Neuron (in vitro differentiated cells): ENCODE results near the gene CIBAR2.
"Not testable (repeated sequence)": the region's sequence is repeated elsewhere in the genome, so short reads cannot be mapped to it uniquely, and the experiment has no call there.

Source experiments
- H2AFZ ChIP-seq: one replicate; pipeline ENCODE4 v1.6.1; 2013; ENCODE audit warnings: low read depth, mild to moderate bottlenecking, inconsistent platforms, low read length, moderate library complexity
- H3K27me3 ChIP-seq: one replicate; pipeline ENCODE4 v1.6.1; 2013; ENCODE audit warnings: low read length; ENCODE audit not compliant: insufficient read depth
- H3K36me3 ChIP-seq: one replicate; pipeline ENCODE4 v1.6.1; 2013; ENCODE audit warnings: low read length; ENCODE audit not compliant: insufficient read depth
- H3K4me1 ChIP-seq: one replicate; pipeline ENCODE4 v1.6.1; 2013; ENCODE audit warnings: low read length; ENCODE audit not compliant: insufficient read depth
- H3K4me3 ChIP-seq: 2 replicates; pipeline ENCODE4 v1.5.1; 2013; ENCODE audit warnings: mild to moderate bottlenecking, low read length, moderate library complexity
- H3K9me3 ChIP-seq: one replicate; pipeline ENCODE4 v1.6.1; 2013; ENCODE audit warnings: low read length

Gene CIBAR2

DNA sequence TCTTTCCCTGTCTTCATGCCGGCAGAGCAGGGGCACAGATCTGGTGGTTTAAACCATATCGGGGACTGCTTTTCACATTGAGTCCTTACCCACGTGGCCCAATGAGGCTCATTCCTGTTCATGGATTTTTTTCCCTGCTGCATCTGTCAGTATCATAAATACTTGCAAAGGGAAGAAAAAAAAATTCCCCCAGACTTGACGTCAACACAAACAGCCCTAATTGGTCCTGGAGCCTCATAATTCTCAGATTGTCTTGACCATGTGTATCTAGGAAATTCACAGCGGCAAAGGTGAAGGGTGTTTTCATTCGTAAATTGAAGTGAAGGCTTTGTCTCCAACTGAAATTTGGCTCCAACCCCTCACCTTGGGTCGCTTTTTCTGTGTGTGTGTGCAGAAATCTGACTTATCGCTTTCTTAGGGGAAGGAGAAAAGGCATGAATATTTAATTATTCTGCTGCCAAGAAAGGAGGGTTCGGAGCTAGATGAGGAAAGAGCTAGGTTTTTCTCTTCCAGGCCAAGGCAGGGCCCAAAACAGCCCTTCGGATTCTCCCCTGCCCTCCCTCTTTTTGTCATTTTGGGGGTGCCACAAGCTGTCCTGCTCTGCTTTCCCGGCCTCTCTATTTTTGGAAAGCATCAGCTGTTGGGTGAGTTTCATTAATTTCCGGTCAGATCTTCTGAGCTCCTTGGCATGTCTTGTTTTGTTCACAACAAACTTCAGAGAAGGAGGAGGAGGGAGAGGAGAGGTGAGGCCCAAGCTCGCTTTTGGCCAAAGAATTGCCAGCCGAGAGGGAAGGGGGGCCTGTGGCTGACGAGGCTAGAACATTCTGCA is 17.8 kb upstream of the CIBAR2 start:
- Histone ChIP-seq H3K4me1 (peaks cover 27% of the 10 kb centered on the region), H2AFZ (no peak overlapping the region), H3K27me3 (peaks cover 6% of the 10 kb centered on the region), H3K9me3 (no peaks in the 10 kb centered on the region), H3K4me3 (no peak overlapping the region), H3K36me3 (no peaks in the 10 kb centered on the region)

DNA sequence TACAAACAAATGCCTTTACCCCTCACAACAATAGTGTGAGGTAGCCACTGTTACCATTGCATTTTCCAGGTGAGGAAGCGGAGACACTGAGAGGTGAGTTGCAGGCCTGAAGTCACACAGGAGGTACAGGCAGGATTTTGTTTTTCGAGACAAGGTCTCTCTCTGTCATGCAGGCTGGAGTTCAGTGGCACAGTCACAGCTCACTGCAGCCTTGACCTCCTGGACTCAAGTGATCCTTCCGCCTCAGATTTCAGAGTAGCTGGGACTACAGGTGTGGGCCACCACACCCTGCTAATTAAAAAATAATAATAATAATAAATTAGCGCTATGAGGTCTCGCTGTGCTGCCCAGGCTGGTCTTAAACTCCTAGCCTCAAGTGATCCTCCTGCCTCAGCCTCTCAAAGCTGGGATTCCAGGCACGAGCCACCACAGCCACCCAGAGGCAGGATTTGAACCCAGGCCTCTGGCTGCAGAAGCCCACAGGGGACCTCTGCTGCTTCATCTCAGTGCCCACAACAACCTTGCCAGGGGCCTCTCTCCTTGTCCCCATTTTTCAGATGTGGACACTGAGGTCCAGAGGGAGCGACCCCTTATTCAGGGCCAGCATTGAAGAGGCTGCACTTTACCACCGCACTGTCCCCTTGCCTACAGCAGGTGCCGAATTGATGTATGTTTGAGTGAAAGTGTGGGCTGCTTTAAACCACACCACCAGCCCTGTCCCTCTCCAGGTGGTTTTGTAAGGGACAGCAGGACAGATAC is 16.0 kb upstream of the CIBAR2 start:
- no peaks in the 10 kb centered on the region for H3K36me3 ChIP-seq
- H3K9me3 ChIP-seq, result peaks cover 2% of the 10 kb centered on the region
- H3K27me3 ChIP-seq, result peaks cover 6% of the 10 kb centered on the region
- no peak overlapping the region for H3K4me3 ChIP-seq
- H3K4me1 ChIP-seq, result peaks cover 27% of the 10 kb centered on the region
- no peak overlapping the region for H2AFZ ChIP-seq

DNA sequence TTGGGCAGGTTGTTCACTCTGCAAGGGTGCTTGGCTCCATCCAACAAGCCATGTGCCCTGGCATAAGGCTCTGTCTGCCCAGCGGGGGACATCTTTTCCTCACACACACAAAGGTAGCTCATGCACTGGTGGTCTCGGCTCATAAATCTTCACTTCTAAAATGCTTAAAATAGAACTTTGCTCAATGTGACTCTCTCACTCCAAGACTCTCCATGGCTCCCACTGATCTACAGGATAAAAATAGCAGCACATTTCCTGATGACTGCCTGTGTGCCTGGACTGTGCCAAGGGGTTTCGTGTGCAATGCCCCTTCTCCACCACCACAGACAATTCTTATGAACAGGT is 15.1 kb upstream of the CIBAR2 start:
- Histone ChIP-seq H3K27me3 (peaks cover 6% of the 10 kb centered on the region), H3K4me3 (no peak overlapping the region), H3K4me1 (peaks cover 27% of the 10 kb centered on the region), H2AFZ (no peak overlapping the region), H3K9me3 (peaks cover 2% of the 10 kb centered on the region), H3K36me3 (no peaks in the 10 kb centered on the region)

DNA sequence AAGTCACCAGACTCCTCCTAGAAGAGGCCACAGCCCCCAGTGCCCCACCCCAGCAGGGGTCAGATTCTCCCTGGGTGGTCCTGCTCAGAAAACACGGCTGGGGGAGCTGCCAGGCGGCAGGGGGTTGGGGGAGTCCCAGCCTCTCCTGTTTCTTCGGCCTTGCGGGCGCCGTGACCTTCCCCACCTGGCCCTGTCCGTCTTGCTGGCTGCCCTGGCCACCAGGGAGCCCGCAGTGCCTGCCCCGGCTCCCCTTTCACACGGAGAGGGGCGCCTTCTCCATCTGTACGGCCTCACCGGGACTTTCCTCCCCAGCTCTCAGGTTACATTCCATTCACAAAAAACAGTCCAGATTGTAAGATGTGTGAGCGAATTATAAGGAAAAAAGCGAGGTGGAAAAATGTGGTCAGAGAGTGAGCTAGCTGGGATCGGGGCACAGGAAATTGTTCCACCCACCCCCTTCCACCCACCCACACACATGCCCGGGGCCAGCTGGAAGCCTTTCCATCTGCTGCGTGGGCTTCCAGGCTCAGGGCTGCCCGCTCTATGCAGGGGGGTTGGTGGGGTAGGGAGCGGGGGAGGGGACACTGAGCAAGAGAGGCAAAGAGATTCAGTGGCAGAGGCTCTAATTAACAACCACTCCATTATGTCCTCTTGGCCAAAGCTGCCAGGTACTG is 14.6 kb upstream of the CIBAR2 start:
- Histone ChIP-seq H3K4me3 (no peak overlapping the region), H2AFZ (no peak overlapping the region), H3K9me3 (peaks cover 2% of the 10 kb centered on the region), H3K27me3 (peaks cover 6% of the 10 kb centered on the region), H3K4me1 (peaks cover 27% of the 10 kb centered on the region), H3K36me3 (no peaks in the 10 kb centered on the region)

DNA sequence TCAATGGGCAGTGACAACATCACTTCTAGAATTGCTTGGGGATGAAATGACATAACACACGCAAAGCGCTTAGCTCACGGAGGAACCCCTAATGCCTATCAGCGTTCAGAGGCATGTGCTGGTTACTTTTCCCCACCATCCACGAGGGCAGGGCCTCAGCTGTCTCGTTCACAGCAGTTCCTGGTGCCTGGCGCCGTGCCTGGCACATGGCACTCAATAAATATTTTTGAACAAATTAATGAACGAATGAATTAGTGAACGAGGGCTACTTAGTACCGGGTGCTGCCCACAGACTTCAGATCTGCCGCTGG is 14.1 kb upstream of the CIBAR2 start:
- H3K4me3 ChIP-seq, result no peak overlapping the region
- peaks cover 6% of the 10 kb centered on the region for H3K27me3 ChIP-seq
- no peaks in the 10 kb centered on the region for H3K36me3 ChIP-seq
- no peak overlapping the region for H2AFZ ChIP-seq
- peaks cover 2% of the 10 kb centered on the region for H3K9me3 ChIP-seq
- H3K4me1 ChIP-seq, result peaks cover 27% of the 10 kb centered on the region

DNA sequence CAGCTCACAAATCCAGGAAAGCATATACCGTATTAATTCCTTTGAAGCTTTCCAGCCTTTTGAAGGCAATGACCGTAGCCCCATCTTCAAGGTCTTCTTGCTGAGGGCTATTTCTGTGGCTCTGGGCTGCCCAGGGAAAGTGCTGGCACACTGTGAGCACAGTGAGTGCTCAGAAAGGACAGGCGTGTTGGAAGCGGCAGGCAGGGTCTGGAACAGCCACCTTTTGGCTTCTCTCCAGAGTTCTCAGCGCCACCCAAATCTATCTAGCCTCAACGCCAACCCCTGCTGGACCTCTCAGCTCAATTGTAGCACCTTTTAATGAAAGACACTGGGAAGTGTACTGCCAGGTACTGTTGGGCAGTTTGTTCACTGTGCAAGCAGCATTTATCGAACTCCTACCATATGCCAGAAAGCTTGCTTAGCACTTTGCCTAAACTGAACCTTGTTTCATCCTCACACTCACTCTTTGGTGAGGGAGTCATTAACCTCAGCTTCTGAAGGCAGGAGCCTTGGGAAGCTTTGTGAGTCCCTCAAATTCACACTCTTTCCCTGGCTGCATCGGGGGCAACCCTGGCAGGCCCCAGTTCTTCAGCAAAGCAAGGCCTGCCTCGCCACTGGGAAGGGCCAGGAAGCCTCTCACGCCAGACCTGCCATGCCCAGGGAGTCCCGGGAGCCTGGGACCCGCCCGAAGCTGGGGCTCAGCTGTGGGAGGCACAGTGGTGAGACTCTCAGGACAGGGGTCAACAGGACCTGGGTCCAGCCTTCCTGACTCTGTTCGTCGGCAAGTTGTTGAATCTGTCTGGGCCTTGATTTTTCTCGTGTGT is 13.5 kb upstream of the CIBAR2 start:
- Histone ChIP-seq H3K4me1 (peaks cover 25% of the 10 kb centered on the region), H2AFZ (no peak overlapping the region), H3K4me3 (no peak overlapping the region), H3K27me3 (peaks cover 6% of the 10 kb centered on the region), H3K9me3 (peaks cover 2% of the 10 kb centered on the region), H3K36me3 (no peaks in the 10 kb centered on the region)

DNA sequence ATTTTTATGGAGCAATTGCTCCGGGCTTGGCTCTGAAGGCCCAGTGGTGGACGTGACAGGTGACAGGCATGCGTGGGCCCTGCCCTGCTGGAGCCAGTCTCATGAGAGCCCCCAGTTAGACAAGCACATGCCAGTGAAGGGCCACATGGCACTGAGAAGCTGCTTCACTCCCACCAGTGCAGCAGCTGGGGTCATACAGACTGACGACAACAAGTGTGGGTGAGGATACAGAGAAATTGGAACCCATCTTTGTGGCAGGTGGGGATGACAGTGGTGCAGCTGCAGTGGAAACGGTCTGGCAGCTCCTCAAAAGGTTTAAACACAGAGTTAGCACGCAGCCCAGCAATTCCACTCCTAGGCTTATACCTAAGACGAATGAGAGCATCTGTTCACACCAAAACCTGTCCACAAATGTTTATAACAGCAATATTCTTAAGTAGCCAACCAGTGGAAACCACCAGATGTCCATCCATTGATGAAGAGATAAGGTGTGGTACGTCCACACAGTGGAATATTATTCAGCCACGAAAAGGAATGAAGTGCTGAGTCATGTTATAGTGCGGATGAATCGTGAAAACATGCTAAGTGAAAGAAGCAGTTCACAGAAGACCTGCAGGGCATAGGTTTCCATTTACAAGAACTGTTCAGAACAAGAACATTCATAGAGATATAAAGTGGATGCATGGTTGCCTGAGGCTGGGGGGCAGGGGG is 12.5 kb upstream of the CIBAR2 start:
- Histone ChIP-seq H3K36me3 (no peaks in the 10 kb centered on the region), H3K4me3 (no peak overlapping the region), H3K27me3 (peaks cover 6% of the 10 kb centered on the region), H3K4me1 (peaks cover 15% of the 10 kb centered on the region), H2AFZ (no peak overlapping the region), H3K9me3 (peaks cover 2% of the 10 kb centered on the region)

DNA sequence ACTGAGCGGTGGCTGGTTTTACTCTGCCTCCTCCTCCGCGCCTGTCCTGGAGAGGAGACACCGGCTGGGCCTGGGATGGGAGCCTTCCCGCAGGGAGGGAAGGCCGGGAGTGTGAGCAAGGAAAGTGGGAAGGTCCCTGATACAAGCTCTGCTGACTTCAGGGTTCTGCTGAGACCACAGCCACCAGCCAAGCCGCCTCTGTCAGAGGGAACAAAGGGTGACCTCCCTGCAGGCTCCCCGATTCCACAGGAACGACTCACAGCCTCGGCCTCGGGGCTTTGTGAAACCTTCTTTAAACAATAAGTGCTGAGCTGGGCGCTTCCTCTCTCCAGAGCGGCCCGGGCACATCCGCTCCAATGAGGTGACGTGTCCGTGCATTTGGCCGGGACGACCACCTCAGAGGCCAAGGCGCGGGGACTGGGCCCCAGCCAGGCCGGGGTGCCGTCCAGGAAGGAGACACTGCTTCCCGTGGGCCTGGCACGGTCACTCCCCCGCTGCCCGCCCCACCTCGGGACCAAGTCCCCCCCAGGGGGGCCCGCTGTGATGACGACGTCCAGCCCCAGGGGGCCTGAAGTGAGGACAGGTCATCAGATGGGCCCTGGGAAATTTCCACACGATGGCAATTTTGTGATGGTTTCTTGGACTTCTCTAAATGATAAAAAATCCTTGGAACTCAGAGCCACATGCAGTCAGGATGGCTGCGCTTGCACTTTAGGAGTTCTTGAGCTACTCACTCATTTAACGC is 11.8 kb upstream of the CIBAR2 start:
- no peak overlapping the region for H2AFZ ChIP-seq
- H3K27me3 ChIP-seq, result peaks cover 6% of the 10 kb centered on the region
- H3K4me1 ChIP-seq, result peaks cover 14% of the 10 kb centered on the region
- peaks cover 2% of the 10 kb centered on the region for H3K9me3 ChIP-seq
- H3K4me3 ChIP-seq, result no peak overlapping the region
- H3K36me3 ChIP-seq, result no peaks in the 10 kb centered on the region

DNA sequence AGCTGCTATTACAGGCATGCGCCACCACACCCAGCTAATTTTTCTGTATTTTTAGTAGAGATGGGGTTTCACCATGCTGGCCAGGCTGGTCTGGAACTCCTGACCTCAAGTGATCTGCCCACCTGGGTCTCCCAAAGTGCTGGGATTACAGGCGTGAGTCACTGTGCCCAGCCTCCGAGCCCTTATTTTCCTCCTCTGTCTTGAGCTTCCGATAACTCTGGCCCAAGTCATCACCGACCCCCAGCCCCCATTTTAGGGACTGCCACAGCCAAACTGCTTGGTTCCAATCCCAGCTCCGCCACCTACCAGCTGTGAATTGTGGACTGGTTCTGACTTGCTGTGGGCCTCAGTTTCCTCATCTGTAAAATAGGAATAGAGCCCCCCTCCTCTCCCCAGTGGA is 11.2 kb upstream of the CIBAR2 start:
- not testable (repeated sequence) for H2AFZ ChIP-seq, H3K27me3 ChIP-seq, H3K9me3 ChIP-seq, H3K4me3 ChIP-seq, H3K36me3 ChIP-seq
- H3K4me1 ChIP-seq, result peaks cover 14% of the 10 kb centered on the region

DNA sequence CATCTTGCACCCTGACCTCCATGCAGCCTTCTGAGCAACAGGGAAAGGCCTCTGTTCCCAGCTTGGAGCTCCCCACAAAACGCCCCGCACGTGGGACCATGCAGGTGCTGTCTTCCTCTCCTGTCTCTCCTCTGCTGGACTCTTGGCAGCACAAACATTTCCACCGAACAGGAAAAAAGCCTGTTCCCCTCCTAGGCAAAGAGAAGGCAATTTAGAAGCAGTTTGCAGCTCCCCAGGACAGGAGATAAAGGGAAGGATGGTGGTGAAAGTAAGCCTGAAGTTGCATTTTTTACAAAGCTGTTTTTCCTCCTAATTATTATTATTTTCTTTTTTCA is 7.7 kb upstream of the CIBAR2 start:
- Histone ChIP-seq H2AFZ (no peak overlapping the region), H3K36me3 (no peaks in the 10 kb centered on the region), H3K9me3 (peaks cover 1% of the 10 kb centered on the region), H3K27me3 (no peaks in the 10 kb centered on the region), H3K4me3 (no peak overlapping the region), H3K4me1 (peaks cover 3% of the 10 kb centered on the region)

DNA sequence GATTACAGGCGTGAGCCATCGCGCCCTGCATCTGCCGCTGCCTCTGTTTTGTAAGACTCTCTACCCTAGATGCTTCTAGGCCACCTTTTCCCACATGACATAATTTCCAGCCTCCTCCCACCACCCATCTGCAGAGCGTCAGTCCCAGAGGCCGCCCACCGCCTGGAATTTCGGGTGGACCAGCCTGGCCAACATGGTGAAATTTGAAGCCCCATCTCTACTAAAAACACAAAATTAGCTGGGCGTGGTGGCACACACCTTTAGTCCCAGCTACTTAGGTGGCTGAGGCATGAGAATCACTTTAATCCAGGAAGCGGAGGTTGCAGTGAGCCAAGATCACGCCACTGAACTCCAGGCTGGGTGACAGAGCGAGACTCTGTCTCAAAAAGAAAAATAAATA is 5.1 kb upstream of the CIBAR2 start:
- no peaks in the 10 kb centered on the region for H3K9me3 ChIP-seq

More for the DNA sequence above, 5.1 kb upstream of the CIBAR2 start:
- Histone ChIP-seq H3K27me3 (no peaks in the 10 kb centered on the region), H2AFZ (no peak overlapping the region), H3K36me3 (no peaks in the 10 kb centered on the region), H3K4me3 (no peak overlapping the region), H3K4me1 (peaks cover 21% of the 10 kb centered on the region)
